Type B pancreatic cell (in vitro differentiated cells): ENCODE measurements around the gene LRRK1. TPM values are rescaled to one million over a fixed set of nuclear protein-coding genes. Genes with fewer than 3 reads are reported as not detected.
"Not testable (repeated sequence)": the region's sequence is repeated elsewhere in the genome, so short reads cannot be mapped to it uniquely, and the experiment has no call there.

Experiments
- DNase-seq: peaks from one replicate; pipeline ENCODE4 v3.0.0; 2021; ENCODE audit warnings: mixed read lengths; ENCODE audit not compliant: unreplicated experiment; ENCODE audit errors: extremely low spot score
- H3K27ac Mint-ChIP-seq: 2 replicates; pipeline ENCODE4 v1.8.0; 2021; ENCODE audit warnings: mild to moderate bottlenecking, mixed read lengths
- H3K27me3 Mint-ChIP-seq: 2 replicates; pipeline ENCODE4 v1.8.0; 2021; ENCODE audit warnings: mixed read lengths
- H3K36me3 Mint-ChIP-seq: 2 replicates; pipeline ENCODE4 v1.8.0; 2021; ENCODE audit warnings: mixed read lengths
- H3K4me1 Mint-ChIP-seq: one replicate; pipeline ENCODE4 v1.8.0; 2021; ENCODE audit warnings: mixed read lengths; ENCODE audit not compliant: unreplicated experiment
- H3K4me3 Mint-ChIP-seq: 2 replicates; pipeline ENCODE4 v1.8.0; 2021; ENCODE audit warnings: mild to moderate bottlenecking, mixed read lengths
- H3K9me3 Mint-ChIP-seq: 2 replicates; pipeline ENCODE4 v1.8.0; 2021; ENCODE audit warnings: mixed read lengths
- total RNA-seq: library from RNA; stranded (reverse); gene quantifications from 2 replicates; pipeline ENCODE4 v1.2.1, GENCODE V29; 2021; ENCODE audit warnings: low replicate concordance
- TF ChIP-seq, protein P1 (sequence below): fragments of 200-600 bp; sonication (generic); conservative IDR thresholded peaks from 2 replicates; pipeline ENCODE4 v1.5.0; 2021; ENCODE audit warnings: antibody characterized with exemption, mild to moderate bottlenecking

Gene LRRK1
- total RNA-seq, 1 donor from 2014 or later = 2.0 TPM

DNA sequence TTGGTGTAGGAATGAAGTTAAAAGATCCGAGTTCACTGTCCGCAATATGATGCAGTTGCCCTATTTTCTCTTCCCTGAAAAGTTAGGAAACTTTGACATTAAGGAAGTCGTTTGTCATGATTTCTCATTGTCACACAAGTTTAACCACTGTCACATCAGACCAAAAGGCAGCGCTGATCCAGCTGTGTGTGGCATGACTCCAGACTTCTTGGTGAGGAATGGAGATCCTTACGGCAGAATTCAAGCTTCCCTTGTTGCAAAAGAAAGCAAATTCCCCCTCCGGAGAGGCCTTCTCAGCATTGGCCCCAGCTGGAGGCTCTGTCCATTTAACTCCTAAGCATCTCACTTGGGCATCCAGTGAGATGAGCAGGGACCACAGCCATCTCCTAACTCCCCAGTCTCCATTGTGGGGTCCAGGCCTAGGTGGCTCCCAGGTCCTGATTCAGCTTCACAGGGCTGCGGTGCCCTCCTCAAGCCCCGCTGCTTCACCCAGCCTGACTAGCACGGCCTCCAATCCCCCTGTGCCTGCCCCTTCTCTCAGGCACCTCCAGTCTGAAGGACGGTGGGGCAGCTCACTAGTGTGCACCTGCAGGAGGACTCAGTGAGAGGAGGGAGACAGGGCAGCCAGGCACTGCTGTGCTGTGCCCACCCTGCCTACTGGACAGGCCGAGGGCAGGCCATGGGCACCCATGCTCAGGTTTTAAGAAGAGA, 173.2 kb downstream of the LRRK1 start:
- Mint-ChIP-seq H3K9me3 (no peaks in the 10 kb centered on the region), H3K4me1 (peaks cover 36% of the 10 kb centered on the region), H3K27ac (no peak overlapping the region), H3K27me3 (no peaks in the 10 kb centered on the region), H3K4me3 (no peak overlapping the region), H3K36me3 (no peaks in the 10 kb centered on the region)
- no peak for DNase-seq
- TF ChIP-seq, protein P1, sequence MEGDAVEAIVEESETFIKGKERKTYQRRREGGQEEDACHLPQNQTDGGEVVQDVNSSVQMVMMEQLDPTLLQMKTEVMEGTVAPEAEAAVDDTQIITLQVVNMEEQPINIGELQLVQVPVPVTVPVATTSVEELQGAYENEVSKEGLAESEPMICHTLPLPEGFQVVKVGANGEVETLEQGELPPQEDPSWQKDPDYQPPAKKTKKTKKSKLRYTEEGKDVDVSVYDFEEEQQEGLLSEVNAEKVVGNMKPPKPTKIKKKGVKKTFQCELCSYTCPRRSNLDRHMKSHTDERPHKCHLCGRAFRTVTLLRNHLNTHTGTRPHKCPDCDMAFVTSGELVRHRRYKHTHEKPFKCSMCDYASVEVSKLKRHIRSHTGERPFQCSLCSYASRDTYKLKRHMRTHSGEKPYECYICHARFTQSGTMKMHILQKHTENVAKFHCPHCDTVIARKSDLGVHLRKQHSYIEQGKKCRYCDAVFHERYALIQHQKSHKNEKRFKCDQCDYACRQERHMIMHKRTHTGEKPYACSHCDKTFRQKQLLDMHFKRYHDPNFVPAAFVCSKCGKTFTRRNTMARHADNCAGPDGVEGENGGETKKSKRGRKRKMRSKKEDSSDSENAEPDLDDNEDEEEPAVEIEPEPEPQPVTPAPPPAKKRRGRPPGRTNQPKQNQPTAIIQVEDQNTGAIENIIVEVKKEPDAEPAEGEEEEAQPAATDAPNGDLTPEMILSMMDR = no peak

DNA sequence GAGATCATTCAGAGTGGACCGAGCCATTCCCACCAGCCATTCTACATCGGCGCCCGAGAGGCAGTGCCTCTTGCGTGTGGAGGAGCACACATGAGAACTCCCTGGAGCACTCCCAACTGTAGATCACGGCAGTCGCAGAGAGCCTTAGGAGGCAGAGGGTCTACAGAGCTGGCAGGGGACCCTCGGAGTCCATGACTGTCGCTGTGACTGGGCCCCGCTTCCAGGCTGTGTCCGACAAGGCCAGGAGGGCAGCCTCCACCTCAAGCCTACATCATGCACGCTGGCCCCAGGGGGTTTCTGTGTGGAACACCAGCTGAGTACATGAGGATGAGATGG, 173.7 kb downstream of the LRRK1 start:
- H3K27ac Mint-ChIP-seq = no peak overlapping the region
- H3K4me3 Mint-ChIP-seq = no peak overlapping the region
- peaks cover 36% of the 10 kb centered on the region for H3K4me1 Mint-ChIP-seq
- TF ChIP-seq, protein P1 = no peak
- H3K36me3 Mint-ChIP-seq = no peaks in the 10 kb centered on the region
- no peak for DNase-seq
- H3K9me3 Mint-ChIP-seq = no peaks in the 10 kb centered on the region
- H3K27me3 Mint-ChIP-seq = no peaks in the 10 kb centered on the region

DNA sequence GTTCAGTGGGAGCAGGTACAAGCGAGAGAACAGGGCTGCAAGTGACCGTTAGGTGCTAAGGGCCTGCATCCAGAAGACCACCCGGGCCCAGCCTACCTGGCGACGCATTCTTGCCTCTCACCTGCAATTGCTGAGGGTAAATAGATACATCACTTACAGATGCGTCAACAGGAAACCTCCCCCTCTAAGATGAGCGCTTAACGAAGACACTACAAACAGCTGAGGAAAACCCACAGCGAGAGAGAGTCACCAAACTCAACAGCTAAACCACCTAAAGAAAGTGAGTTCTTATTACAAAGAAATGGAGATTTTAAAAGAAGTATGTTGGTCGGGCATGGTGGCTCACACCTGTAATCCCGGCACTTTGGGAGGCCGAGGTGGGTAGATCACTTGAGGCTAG, 174.8 kb downstream of the LRRK1 start:
- Mint-ChIP-seq H3K27ac (no peak overlapping the region), H3K4me1 (peaks cover 36% of the 10 kb centered on the region), H3K9me3 (no peaks in the 10 kb centered on the region), H3K36me3 (no peaks in the 10 kb centered on the region), H3K27me3 (no peaks in the 10 kb centered on the region), H3K4me3 (no peak overlapping the region)
- TF ChIP-seq, protein P1 = no peak
- no peak for DNase-seq

DNA sequence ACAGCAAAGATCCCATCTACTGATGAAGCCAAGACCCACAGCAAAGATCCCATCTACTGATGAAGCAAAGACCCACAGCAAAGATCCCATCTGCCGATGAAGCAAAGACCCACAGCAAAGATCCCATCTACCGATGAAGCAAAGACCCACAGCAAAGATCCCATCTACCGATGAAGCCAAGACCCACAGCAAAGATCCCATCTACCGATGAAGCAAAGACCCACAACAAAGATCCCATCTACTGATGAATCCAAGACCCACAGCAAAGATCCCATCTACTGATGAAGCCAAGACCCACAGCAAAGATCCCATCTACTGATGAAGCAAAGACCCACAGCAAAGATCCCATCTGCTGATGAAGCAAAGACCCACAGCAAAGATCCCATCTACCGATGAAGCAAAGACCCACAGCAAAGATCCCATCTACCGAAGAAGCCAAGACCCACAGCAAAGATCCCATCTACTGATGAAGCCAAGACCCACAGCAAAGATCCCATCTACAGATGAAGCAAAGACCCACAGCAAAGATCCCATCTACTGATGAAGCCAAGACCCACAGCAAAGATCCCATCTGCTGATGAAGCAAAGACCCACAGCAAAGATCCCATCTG, 176.7 kb downstream of the LRRK1 start:
- not testable (repeated sequence) for H3K4me3 Mint-ChIP-seq, DNase-seq, H3K36me3 Mint-ChIP-seq, H3K27me3 Mint-ChIP-seq, H3K27ac Mint-ChIP-seq, H3K9me3 Mint-ChIP-seq
- H3K4me1 Mint-ChIP-seq = peaks cover 18% of the 10 kb centered on the region

DNA sequence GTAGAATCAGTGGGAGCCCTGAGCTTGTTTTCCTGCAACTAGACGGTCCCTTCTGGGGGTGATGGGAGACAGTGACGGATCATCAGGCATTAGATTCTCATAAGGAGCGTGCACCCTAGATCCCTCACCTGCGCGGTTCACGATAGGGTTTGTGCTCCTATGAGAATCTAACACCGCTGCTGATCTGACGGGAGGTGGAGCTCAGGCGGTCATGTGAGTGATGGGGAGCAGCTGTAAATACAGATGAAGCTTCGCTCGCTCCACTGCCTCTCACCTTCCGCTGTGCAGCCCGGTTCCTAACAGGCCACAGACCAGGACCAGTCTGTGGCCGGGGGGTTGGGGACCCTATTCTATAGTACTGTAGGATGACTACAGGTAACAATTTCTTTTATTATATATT, 178.0 kb downstream of the LRRK1 start:
- H3K4me3 Mint-ChIP-seq = no peak overlapping the region
- DNase-seq = no peak
- TF ChIP-seq, protein P1 = no peak
- no peaks in the 10 kb centered on the region for H3K36me3 Mint-ChIP-seq
- peaks cover 6% of the 10 kb centered on the region for H3K4me1 Mint-ChIP-seq
- no peaks in the 10 kb centered on the region for H3K27me3 Mint-ChIP-seq
- H3K27ac Mint-ChIP-seq = no peak overlapping the region
- H3K9me3 Mint-ChIP-seq = no peaks in the 10 kb centered on the region

DNA sequence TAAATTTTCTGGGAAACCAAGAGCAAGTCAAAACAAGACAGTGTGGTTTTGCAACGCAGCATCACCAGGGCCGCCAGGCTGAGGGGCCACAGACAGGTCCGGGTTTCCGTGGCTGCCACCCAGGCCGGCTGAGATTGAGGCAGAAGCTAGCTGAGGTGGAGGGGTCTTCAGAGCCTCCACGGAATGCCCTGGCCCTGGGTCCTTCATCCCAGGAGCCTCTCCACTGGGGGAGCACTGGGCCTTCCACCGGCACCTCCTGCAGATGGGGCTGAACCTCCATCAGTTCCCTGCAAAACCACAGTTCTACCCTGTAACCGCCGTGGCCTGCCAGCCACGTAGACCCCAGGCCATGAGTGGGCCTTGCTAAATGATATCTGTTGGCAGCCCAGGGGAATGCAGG, 180.0 kb downstream of the LRRK1 start:
- DNase-seq = peak; percentile 52
- no peaks in the 10 kb centered on the region for H3K27me3 Mint-ChIP-seq
- H3K4me3 Mint-ChIP-seq = no peak overlapping the region
- no peak overlapping the region for H3K27ac Mint-ChIP-seq
- H3K36me3 Mint-ChIP-seq = no peaks in the 10 kb centered on the region
- TF ChIP-seq, protein P1 = no peak
- no peaks in the 10 kb centered on the region for H3K4me1 Mint-ChIP-seq
- H3K9me3 Mint-ChIP-seq = no peaks in the 10 kb centered on the region
